Central memory CD4-positive, alpha-beta T cell (primary cell): ENCODE results near the gene NFATC4.

Experiments used
- DNase-seq: peaks from one replicate; pipeline ENCODE4 v3.0.0; 2022

NFATC4 gene

GRCh38 chr14:24390701-24391468, 22.9 kb downstream of the NFATC4 start:
- DNase-seq: no peak

- DNase-seq: no peak
Observed at GRCh38 chr14:24392325-24393091, 24.5 kb downstream of the NFATC4 start.

GRCh38 chr14:24394275-24394674, 26.3 kb downstream of the NFATC4 start:
- no peak for DNase-seq

GRCh38 chr14:24395609-24396582, 27.9 kb downstream of the NFATC4 start:
- no peak for DNase-seq

GRCh38 chr14:24397639-24398292, 29.8 kb downstream of the NFATC4 start:
- DNase-seq: no peak

GRCh38 chr14:24398293-24398652, 30.3 kb downstream of the NFATC4 start:
- DNase-seq: no peak

- peak; percentile 9 for DNase-seq
Observed at GRCh38 chr14:24398653-24399446, 30.9 kb downstream of the NFATC4 start, which contains the start of gene NYNRIN. NYNRIN (plus strand) TSS chr14:24399003; CDS start chr14:24399247, 244 bp downstream.

GRCh38 chr14:24399447-24399822, 31.5 kb downstream of the NFATC4 start:
- no peak for DNase-seq

GRCh38 chr14:24399999-24400718, 32.2 kb downstream of the NFATC4 start:
- DNase-seq: no peak

GRCh38 chr14:24401810-24402702, 34.1 kb downstream of the NFATC4 start:
- no peak for DNase-seq

GRCh38 chr14:24403294-24403998, 35.5 kb downstream of the NFATC4 start:
- DNase-seq: no peak

GRCh38 chr14:24404814-24405213, 36.8 kb downstream of the NFATC4 start:
- no peak for DNase-seq

GRCh38 chr14:24406416-24406815, 38.4 kb downstream of the NFATC4 start:
- no peak for DNase-seq

- DNase-seq: no peak
Observed at GRCh38 chr14:24407608-24408325, 39.8 kb downstream of the NFATC4 start.

- DNase-seq: no peak
Observed at GRCh38 chr14:24408764-24409163, 40.8 kb downstream of the NFATC4 start.

GRCh38 chr14:24409192-24409591, 41.2 kb downstream of the NFATC4 start:
- no peak for DNase-seq

GRCh38 chr14:24409956-24410355, 42.0 kb downstream of the NFATC4 start:
- DNase-seq: no peak
